ENCODE data around the gene CDK8.

Gene CDK8

DNA sequence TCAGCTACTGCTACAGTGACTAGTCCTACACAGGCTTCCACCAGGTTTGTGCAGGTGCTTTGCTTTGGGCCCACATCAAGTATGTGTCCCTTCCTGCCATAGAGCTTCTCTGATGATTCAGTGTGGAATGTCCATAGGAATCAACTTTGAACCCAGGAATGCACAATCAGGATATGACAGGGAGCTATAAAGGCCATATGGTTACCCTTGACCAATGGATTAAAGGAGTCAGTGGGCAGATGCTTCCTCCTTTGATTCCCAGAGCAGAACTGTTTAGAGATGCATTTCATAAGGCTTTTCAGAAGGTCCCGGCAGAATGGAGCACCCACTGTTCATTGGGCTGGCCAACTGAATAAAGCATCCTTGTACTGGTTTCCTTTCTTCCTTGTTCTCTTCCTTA lies 158.3 kb downstream of the CDK8 start:
- Histone ChIP-seq H3K27me3 (ENCODE audit: control insufficient read depth, low read length) (no peaks in the 10 kb centered on the region), H3K9me2 (replicated peaks; ENCODE audit: control insufficient read depth, low read length) (no peaks in the 10 kb centered on the region), H3K4me2 (ENCODE audit: low read length) (no peak overlapping the region), H3K4me1 (ENCODE audit: control insufficient read depth, low read length) (no peaks in the 10 kb centered on the region), H3K27ac (ENCODE audit: low read depth, low read length) (no peak overlapping the region), H3K79me2 (ENCODE audit: control insufficient read depth, low read length) (no peaks in the 10 kb centered on the region), H3K36me3 (ENCODE audit: control insufficient read depth, low read length) (no peaks in the 10 kb centered on the region), H3K9me3 (ENCODE audit: control insufficient read depth, insufficient read depth, low read length) (no peaks in the 10 kb centered on the region), H4K20me1 (ENCODE audit: control insufficient read depth, insufficient read depth, low read depth, low read length) (no peaks in the 10 kb centered on the region), H3K4me3 (ENCODE audit: low read length) (no peak overlapping the region), H3F3A (ENCODE audit: control insufficient read depth, insufficient read depth) (no peaks in the 10 kb centered on the region)
- no peak for TF ChIP-seq EZH2phosphoT487 (IDR thresholded peaks at IDR 0.05; ENCODE audit: borderline replicate concordance, low read length)
- TF ChIP-seq, protein P1, sequence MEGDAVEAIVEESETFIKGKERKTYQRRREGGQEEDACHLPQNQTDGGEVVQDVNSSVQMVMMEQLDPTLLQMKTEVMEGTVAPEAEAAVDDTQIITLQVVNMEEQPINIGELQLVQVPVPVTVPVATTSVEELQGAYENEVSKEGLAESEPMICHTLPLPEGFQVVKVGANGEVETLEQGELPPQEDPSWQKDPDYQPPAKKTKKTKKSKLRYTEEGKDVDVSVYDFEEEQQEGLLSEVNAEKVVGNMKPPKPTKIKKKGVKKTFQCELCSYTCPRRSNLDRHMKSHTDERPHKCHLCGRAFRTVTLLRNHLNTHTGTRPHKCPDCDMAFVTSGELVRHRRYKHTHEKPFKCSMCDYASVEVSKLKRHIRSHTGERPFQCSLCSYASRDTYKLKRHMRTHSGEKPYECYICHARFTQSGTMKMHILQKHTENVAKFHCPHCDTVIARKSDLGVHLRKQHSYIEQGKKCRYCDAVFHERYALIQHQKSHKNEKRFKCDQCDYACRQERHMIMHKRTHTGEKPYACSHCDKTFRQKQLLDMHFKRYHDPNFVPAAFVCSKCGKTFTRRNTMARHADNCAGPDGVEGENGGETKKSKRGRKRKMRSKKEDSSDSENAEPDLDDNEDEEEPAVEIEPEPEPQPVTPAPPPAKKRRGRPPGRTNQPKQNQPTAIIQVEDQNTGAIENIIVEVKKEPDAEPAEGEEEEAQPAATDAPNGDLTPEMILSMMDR (IDR thresholded peaks at IDR 0.05; ENCODE audit: low read depth, low read length, poor library complexity, severe bottlenecking), result no peak

- TF ChIP-seq, protein P1 (IDR thresholded peaks at IDR 0.05; ENCODE audit: low read depth, low read length, poor library complexity, severe bottlenecking), result no peak
- no peak for TF ChIP-seq EZH2phosphoT487 (IDR thresholded peaks at IDR 0.05; ENCODE audit: borderline replicate concordance, low read length)
- Histone ChIP-seq H3K9me3 (ENCODE audit: control insufficient read depth, insufficient read depth, low read length) (no peaks in the 10 kb centered on the region), H4K20me1 (ENCODE audit: control insufficient read depth, insufficient read depth, low read depth, low read length) (no peaks in the 10 kb centered on the region), H3K4me3 (ENCODE audit: low read length) (no peak overlapping the region), H3K27ac (ENCODE audit: low read depth, low read length) (no peak overlapping the region), H3K27me3 (ENCODE audit: control insufficient read depth, low read length) (peaks cover 5% of the 10 kb centered on the region; the same call in 1 of the 2 replicates), H3K4me1 (ENCODE audit: control insufficient read depth, low read length) (no peaks in the 10 kb centered on the region), H3F3A (ENCODE audit: control insufficient read depth, insufficient read depth) (no peaks in the 10 kb centered on the region), H3K36me3 (ENCODE audit: control insufficient read depth, low read length) (no peaks in the 10 kb centered on the region), H3K79me2 (ENCODE audit: control insufficient read depth, low read length) (no peaks in the 10 kb centered on the region), H3K4me2 (ENCODE audit: low read length) (no peak overlapping the region), H3K9me2 (replicated peaks; ENCODE audit: control insufficient read depth, low read length) (no peaks in the 10 kb centered on the region)
Observed at GRCh38 chr13:26412936-26413716, 159.2 kb downstream of the CDK8 start.

- TF ChIP-seq, protein P1 (IDR thresholded peaks at IDR 0.05; ENCODE audit: low read depth, low read length, poor library complexity, severe bottlenecking), result no peak
- no peak for TF ChIP-seq EZH2phosphoT487 (IDR thresholded peaks at IDR 0.05; ENCODE audit: borderline replicate concordance, low read length)
Observed at GRCh38 chr13:26420282-26420960, 166.5 kb downstream of the CDK8 start.

More at GRCh38 chr13:26420282-26420960, 166.5 kb downstream of the CDK8 start:
- Histone ChIP-seq H3K4me1 (ENCODE audit: control insufficient read depth, low read length) (no peaks in the 10 kb centered on the region), H3K27ac (ENCODE audit: low read depth, low read length) (no peak overlapping the region), H3K27me3 (ENCODE audit: control insufficient read depth, low read length) (peaks cover 5% of the 10 kb centered on the region; the same call in 1 of the 2 replicates), H3K79me2 (ENCODE audit: control insufficient read depth, low read length) (no peaks in the 10 kb centered on the region), H3F3A (ENCODE audit: control insufficient read depth, insufficient read depth) (no peaks in the 10 kb centered on the region), H4K20me1 (ENCODE audit: control insufficient read depth, insufficient read depth, low read depth, low read length) (no peaks in the 10 kb centered on the region), H3K4me3 (ENCODE audit: low read length) (no peak overlapping the region), H3K4me2 (ENCODE audit: low read length) (no peak overlapping the region), H3K9me2 (replicated peaks; ENCODE audit: control insufficient read depth, low read length) (no peaks in the 10 kb centered on the region), H3K36me3 (ENCODE audit: control insufficient read depth, low read length) (no peaks in the 10 kb centered on the region), H3K9me3 (ENCODE audit: control insufficient read depth, insufficient read depth, low read length) (no peaks in the 10 kb centered on the region)
